HG03378 (cell line): ENCODE data around the gene TEDC1.

Experiments
- ATAC-seq: cut with Tn5 transposase; IDR thresholded peaks from one replicate; pipeline ENCODE4 v1.9.1; 2021; ENCODE audit warnings: mild to moderate bottlenecking, moderate library complexity; ENCODE audit not compliant: unreplicated experiment

The TEDC1 gene

GRCh38 chr14:105484069-105484996 is 6.7 kb upstream of the TEDC1 start:
- no peak for ATAC-seq

DNA sequence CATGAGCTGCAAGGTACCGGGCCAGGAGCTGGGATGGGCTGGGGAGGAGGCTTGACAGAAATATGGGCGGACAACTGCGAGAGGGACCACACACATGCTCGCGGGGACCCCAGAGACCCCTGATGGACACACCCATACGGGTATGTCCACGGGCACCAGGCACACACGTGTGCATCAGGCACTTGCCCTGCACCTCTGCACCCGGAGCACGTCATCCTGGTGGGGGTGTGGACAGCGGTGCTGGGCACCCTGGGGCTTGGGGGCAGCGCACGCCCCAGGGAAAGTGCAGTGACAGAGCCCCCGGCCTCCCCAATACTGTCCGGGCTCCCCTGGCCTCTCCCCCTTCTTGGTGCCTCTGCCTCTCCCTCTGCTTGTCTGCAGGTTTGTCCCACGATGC is 6.1 kb upstream of the TEDC1 start:
- ATAC-seq: no peak

DNA sequence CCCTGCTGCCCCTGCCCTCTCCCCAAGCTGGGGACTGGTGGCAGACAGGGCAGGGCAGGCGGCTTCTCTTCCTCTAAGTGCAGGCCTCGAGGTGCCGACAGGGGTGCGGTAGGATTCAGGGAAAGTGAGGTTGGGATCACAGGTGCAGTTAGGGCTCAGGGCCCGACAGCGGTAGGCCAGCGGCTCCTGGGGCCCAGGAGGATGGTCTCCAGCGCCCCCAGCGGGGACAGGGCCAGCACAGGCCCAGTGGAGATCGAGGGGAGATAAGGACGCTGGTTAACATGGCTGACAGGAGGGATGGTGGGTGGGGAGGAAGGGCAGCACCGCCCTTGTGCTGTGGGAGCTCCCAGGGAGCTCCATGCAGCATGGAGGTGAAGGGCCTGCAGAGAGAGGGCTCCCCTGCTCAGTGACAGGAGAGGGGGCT is 5.3 kb upstream of the TEDC1 start:
- no peak for ATAC-seq

DNA sequence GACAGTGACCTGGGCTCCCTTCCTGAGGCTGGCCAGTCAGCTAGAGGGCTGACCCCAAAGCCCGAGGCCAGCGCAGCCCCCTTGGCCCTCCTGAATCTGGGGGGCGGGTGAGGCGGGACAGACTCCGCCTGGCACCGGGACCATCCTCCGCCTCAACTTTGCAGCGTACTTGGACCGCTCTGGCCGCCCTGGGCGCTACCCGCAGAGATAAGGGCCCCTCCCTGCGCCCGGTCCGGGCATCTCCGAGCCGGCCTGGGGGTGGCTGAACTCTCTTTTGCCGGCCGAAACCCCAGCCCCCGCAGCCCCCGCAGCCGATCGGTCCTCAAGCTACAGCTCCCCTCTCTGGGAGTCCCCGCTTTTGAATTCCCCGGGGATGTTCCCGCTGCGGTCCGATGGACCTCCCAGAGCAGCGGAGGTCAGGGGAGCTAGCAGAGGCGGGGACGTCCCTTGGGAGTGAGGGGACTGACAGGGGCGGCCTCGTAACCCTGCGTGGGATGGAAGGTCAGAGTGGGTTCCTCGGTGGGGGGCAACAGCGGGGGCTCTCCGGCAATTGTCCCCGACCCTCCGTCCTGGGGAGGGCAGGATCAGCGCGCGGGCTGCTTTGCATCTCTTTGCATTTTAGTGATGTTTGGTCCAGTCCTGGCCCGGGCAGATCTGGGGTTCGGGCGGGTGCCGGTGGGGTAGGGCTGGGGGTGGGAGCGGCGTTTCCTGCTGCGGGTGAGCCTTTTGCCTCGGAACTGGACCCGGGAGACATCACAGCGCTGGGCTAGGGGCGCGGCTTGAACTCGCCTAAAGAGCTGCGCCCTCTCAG is 4.7 kb upstream of the TEDC1 start, which contains the start of gene CRIP1:
CRIP1 (plus strand) TSS at position 724 of the 811 bp plus-strand sequence. CDS start 374 bp downstream, outside the sequence.
- ATAC-seq: no peak

- no peak for ATAC-seq
These were observed 4.0 kb upstream of the TEDC1 start for GRCh38 chr14:105486974-105487448.

GRCh38 chr14:105487449-105487985 is 3.5 kb upstream of the TEDC1 start:
- ATAC-seq: no peak

- no peak for ATAC-seq
These were observed 2.9 kb upstream of the TEDC1 start for GRCh38 chr14:105487986-105488777.

GRCh38 chr14:105488781-105489541 is 2.1 kb upstream of the TEDC1 start:
- ATAC-seq: no peak

- ATAC-seq: no peak
These were observed 1.3 kb upstream of the TEDC1 start for GRCh38 chr14:105489542-105490266.

GRCh38 chr14:105490267-105490571 is 827 bp upstream of the TEDC1 start:
- no peak for ATAC-seq

GRCh38 chr14:105491366-105491973 is 424 bp downstream of the TEDC1 start:
- peak; percentile 5 for ATAC-seq

GRCh38 chr14:105492031-105492970 is 1.3 kb downstream of the TEDC1 start:
- ATAC-seq: no peak

DNA sequence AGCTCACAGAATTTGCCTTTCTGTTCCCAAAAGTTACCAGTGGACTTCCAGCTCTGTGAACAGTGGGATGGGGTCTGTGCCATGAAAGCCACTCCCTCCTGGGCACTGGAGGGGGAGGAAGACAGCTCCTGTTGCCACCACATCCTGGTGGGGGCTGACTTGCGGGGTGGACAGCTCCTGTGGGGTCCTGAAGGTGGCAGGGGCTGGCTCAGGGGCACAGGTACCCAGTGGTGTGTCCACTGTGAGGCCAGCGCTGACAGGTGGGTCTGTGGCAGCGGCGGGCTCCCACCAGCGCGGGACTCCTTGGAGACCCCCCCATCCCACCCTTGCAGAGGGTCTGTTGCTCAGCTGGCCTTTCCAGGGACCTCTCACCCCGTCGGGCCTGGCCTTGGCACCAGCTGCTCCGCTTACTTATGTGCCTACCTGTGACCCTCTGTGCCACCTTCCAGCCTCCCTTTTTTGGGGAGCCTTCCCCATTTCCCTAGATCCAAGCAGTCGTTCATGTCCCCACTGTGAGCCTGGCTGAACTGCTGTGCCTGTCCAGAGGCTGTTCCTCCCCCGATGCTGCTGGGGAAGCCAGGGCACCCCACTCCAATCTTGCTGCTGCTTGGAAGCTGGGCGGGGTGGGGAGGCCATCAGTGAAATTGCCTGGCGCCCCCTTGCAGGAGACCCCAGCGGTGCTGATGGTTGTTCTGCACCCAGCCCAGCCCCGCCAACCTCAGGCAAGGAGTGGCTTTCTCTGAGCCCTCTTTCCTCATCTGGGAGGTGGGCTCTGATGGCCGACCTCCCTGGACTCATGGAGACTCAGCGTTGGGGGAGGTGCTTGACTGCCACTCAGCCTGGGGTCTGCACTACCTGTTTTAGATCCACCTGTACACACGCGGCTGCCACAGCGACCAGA is 2.2 kb downstream of the TEDC1 start:
- no peak for ATAC-seq

DNA sequence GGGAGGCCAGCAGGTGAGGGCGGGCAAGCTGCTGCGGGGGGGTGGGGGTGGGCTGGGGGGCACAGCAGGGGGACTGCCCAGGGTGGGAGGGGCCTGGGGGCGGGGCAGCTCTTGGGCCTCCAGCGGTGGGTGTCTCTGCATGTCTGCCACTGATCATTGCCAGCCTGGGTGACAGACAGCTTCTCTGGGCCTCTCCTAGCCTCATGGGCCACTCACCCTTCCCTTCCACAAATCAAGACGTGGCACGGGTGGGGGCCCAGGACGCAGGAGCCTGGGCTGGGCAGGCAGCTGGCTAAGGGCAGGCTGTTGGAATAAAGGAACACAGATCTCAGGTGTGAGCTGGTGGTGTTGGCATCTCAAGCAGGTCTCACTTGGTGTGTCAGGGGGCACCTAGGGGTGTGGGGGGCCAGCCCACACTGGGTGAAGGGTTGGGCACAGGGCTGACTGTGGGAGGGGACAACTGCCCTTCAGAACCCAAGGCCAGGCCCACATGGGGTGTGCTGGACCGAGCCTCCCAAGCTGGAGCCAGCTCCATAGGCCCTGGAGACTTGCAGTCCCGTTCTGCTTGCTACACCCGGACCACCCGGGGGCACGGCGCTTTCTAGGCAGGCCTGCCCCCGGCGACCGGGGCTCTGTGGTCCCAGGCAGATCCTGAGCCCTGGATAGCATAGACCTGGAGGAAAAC is 3.0 kb downstream of the TEDC1 start:
- no peak for ATAC-seq

DNA sequence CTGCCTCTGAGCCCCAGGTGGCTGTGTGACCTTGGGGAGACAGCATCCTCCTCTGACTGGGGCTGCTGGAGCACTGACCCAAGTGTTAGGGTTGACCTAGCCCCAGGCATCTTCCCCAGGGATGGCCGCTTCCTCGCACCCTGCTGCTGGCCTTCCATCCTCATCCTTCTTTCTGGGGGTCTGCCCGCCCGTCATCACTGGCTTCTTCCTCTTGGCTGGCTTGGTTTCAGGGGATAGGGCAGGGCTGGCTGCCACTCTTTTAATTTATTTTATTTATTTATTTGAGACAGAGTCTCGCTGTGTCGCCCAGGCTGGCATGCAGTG is 3.5 kb downstream of the TEDC1 start:
- ATAC-seq: no peak
